ENCODE data around the gene NOP56.

The NOP56 gene, protein sequence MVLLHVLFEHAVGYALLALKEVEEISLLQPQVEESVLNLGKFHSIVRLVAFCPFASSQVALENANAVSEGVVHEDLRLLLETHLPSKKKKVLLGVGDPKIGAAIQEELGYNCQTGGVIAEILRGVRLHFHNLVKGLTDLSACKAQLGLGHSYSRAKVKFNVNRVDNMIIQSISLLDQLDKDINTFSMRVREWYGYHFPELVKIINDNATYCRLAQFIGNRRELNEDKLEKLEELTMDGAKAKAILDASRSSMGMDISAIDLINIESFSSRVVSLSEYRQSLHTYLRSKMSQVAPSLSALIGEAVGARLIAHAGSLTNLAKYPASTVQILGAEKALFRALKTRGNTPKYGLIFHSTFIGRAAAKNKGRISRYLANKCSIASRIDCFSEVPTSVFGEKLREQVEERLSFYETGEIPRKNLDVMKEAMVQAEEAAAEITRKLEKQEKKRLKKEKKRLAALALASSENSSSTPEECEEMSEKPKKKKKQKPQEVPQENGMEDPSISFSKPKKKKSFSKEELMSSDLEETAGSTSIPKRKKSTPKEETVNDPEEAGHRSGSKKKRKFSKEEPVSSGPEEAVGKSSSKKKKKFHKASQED

GRCh38 chr20:2651772-2652723 lies at the start of gene NOP56:
Gene NOP56 (plus strand): TSS chr20:2652632. CDS start chr20:2652661, 29 bp downstream.
- peak; percentile 70 for DNase-seq (ENCODE audit: low read depth)
- H3K4me3 ChIP-seq (ENCODE audit: low read depth, low read length): peak within 1 kb of the TSS; percentile 85
- no peak for TF ChIP-seq CTCF (IDR thresholded peaks at IDR 0.05; ENCODE audit: low read depth, low read length, missing control alignments)

GRCh38 chr20:2602746-2603145 lies 49.7 kb upstream of the NOP56 start:
- no peak for DNase-seq (ENCODE audit: low read depth)
- no peak overlapping the region for H3K4me3 ChIP-seq (ENCODE audit: low read depth, low read length)
- TF ChIP-seq CTCF (IDR thresholded peaks at IDR 0.05; ENCODE audit: low read depth, low read length, missing control alignments): no peak

GRCh38 chr20:2603816-2604505 lies 48.5 kb upstream of the NOP56 start:
- no peak overlapping the region for H3K4me3 ChIP-seq (ENCODE audit: low read depth, low read length)
- TF ChIP-seq CTCF (IDR thresholded peaks at IDR 0.05; ENCODE audit: low read depth, low read length, missing control alignments): no peak
- DNase-seq (ENCODE audit: low read depth): no peak

DNA sequence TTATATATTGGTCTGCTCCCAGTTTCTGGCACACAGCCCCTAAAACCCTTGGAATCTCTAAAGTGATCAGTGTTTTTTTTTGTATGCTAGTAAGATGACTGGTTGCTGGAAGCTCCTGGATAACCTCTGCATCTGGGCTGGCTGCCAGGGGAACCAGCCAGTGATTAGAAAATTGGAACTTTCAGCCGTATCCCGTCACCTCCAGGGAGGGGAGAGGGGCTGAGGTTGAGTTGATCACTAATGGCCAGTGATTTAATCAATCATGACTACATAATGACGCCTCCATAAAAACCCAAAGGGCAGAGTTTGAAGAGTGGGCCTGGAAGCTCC lies 48.0 kb upstream of the NOP56 start:
- H3K4me3 ChIP-seq (ENCODE audit: low read depth, low read length): no peak overlapping the region
- DNase-seq (ENCODE audit: low read depth): no peak
- TF ChIP-seq CTCF (IDR thresholded peaks at IDR 0.05; ENCODE audit: low read depth, low read length, missing control alignments): no peak

GRCh38 chr20:2606507-2607006 lies 45.9 kb upstream of the NOP56 start:
- no peak overlapping the region for H3K4me3 ChIP-seq (ENCODE audit: low read depth, low read length)
- DNase-seq (ENCODE audit: low read depth): no peak
- no peak for TF ChIP-seq CTCF (IDR thresholded peaks at IDR 0.05; ENCODE audit: low read depth, low read length, missing control alignments)

GRCh38 chr20:2610326-2610725 lies 42.1 kb upstream of the NOP56 start:
- DNase-seq (ENCODE audit: low read depth): no peak
- no peak for TF ChIP-seq CTCF (IDR thresholded peaks at IDR 0.05; ENCODE audit: low read depth, low read length, missing control alignments)
- no peak overlapping the region for H3K4me3 ChIP-seq (ENCODE audit: low read depth, low read length)

All from GM12864 (cell line).